Astrocyte (in vitro differentiated cells and primary cell): ENCODE measurements around the gene TANGO6.
"Not testable (repeated sequence)": the region's sequence is repeated elsewhere in the genome, so short reads cannot be mapped to it uniquely, and the experiment has no call there.

Experiments used
- CTCF ChIP-seq: IDR thresholded peaks from 2 replicates; pipeline ENCODE4 v1.5.1; 2011; ENCODE audit warnings: low read depth, mild to moderate bottlenecking, inconsistent platforms, low read length, moderate library complexity; ENCODE audit not compliant: insufficient read depth
- EZH2 ChIP-seq: IDR thresholded peaks from 2 replicates; pipeline ENCODE4 v1.6.1; 2012; ENCODE audit warnings: mild to moderate bottlenecking, low read length, inconsistent platforms; ENCODE audit not compliant: insufficient read depth

- TF ChIP-seq CTCF, EZH2: not testable (repeated sequence)
Observed at GRCh38 chr16:68842964-68843481, 308 bp upstream of the TANGO6 start.
